HL-60 (cell line): ENCODE measurements around the gene DUSP6.

Experiments
- DNase-seq, 2 experiments: peaks; one replicate each; pipeline ENCODE4 v3.0.0-alpha.2; 2010 to 2020; ENCODE audit warnings: low read depth in 1 of 2, low spot score in 1 of 2
- H3K27ac ChIP-seq: fragments of 250-450 bp; sonication (Bioruptor Pico); replicated peaks from 2 replicates; pipeline ENCODE4 v1.5.1; 2020; ENCODE audit warnings: mild to moderate bottlenecking, moderate library complexity
- H3K27me3 ChIP-seq: fragments of 250-450 bp; sonication (Bioruptor Pico); 2 replicates; pipeline ENCODE4 v1.5.1; 2021; ENCODE audit warnings: mild to moderate bottlenecking, moderate library complexity; ENCODE audit not compliant: insufficient read depth, poor library complexity, severe bottlenecking
- H3K4me3 ChIP-seq: replicated peaks from 2 replicates; pipeline ENCODE4 v1.5.1; 2011; ENCODE audit warnings: mild to moderate bottlenecking, control low read depth, low read length; ENCODE audit not compliant: insufficient read depth
- GABPA ChIP-seq: IDR thresholded peaks from 2 replicates; pipeline ENCODE4 v1.6.1; 2012; ENCODE audit warnings: low read depth
- POLR2AphosphoS5 ChIP-seq: IDR thresholded peaks from 2 replicates; pipeline ENCODE4 v1.6.1; 2012; ENCODE audit warnings: low read depth
- SPI1 ChIP-seq: IDR thresholded peaks from 2 replicates; pipeline ENCODE4 v1.6.1; 2012; ENCODE audit warnings: low read depth, mild to moderate bottlenecking, borderline replicate concordance
- TF ChIP-seq, protein P1 (sequence below): IDR thresholded peaks from 2 replicates; pipeline ENCODE4 v1.6.1; 2012; ENCODE audit warnings: low read depth; ENCODE audit not compliant: insufficient replicate concordance
- TF ChIP-seq, protein P2 (sequence below): IDR thresholded peaks from one replicate; pipeline ENCODE4 v1.5.1; 2011; ENCODE audit warnings: low read length, control low read depth, inconsistent platforms; ENCODE audit not compliant: insufficient read depth

DUSP6 gene

DNA sequence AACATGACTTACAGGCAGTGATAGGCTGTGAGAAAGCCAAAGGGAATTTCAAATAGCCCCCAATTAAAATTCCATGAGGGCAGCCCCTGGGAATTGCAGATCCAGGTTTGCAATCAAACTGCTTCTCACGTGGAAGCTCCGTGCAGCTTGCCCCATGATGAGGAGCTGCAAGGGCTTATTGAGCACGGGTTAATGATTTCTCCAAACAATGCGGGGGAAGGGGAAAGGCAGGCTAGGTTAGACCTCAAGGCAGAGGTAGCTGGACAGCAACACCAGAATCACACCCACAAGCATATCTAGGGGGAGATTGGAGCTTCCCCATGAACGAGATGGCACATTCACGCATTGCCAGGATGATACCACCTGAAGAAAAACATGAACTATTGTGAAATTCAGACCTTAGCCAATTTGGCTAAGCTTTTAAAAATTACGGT, 5.0 kb upstream of the DUSP6 start:
- TF ChIP-seq, protein P1, sequence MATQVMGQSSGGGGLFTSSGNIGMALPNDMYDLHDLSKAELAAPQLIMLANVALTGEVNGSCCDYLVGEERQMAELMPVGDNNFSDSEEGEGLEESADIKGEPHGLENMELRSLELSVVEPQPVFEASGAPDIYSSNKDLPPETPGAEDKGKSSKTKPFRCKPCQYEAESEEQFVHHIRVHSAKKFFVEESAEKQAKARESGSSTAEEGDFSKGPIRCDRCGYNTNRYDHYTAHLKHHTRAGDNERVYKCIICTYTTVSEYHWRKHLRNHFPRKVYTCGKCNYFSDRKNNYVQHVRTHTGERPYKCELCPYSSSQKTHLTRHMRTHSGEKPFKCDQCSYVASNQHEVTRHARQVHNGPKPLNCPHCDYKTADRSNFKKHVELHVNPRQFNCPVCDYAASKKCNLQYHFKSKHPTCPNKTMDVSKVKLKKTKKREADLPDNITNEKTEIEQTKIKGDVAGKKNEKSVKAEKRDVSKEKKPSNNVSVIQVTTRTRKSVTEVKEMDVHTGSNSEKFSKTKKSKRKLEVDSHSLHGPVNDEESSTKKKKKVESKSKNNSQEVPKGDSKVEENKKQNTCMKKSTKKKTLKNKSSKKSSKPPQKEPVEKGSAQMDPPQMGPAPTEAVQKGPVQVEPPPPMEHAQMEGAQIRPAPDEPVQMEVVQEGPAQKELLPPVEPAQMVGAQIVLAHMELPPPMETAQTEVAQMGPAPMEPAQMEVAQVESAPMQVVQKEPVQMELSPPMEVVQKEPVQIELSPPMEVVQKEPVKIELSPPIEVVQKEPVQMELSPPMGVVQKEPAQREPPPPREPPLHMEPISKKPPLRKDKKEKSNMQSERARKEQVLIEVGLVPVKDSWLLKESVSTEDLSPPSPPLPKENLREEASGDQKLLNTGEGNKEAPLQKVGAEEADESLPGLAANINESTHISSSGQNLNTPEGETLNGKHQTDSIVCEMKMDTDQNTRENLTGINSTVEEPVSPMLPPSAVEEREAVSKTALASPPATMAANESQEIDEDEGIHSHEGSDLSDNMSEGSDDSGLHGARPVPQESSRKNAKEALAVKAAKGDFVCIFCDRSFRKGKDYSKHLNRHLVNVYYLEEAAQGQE = no peak
- Histone ChIP-seq H3K27ac (no peak overlapping the region), H3K4me3 (no peak overlapping the region), H3K27me3 (no peaks in the 10 kb centered on the region)
- DNase-seq = no peak

DNA sequence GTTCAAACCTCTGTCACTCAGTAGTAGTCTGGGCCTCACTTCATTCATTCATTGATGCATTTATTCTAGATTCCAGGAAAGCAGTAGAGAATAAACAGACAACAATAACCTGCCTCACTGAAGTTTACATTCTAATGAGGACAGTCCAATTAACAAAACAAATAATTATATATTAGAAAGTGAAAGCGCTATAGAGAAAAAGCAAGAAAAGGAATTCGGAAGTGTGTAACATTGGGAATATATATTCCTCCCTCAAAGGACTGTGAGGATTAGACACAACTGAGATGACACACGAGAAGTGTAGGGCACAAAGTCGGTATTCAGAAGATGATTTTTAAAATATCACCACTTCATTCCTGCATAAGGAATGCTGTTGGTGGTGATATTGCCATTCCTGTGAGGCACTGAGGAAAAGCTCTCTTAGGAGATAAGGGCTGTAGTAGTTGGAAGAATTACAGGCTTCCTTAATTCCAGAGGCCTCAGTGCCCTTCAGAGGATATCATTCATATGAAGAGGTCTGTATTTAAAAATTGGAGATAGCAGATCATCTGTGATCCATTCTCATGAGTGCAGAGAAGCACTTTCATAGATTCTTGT, 3.9 kb upstream of the DUSP6 start:
- H3K27me3 ChIP-seq = no peaks in the 10 kb centered on the region
- TF ChIP-seq SPI1 (no peak), POLR2AphosphoS5 (no peak)
- TF ChIP-seq, protein P1 = no peak
- no peak overlapping the region for H3K4me3 ChIP-seq
- no peak for DNase-seq
- H3K27ac ChIP-seq = no peak overlapping the region

DNA sequence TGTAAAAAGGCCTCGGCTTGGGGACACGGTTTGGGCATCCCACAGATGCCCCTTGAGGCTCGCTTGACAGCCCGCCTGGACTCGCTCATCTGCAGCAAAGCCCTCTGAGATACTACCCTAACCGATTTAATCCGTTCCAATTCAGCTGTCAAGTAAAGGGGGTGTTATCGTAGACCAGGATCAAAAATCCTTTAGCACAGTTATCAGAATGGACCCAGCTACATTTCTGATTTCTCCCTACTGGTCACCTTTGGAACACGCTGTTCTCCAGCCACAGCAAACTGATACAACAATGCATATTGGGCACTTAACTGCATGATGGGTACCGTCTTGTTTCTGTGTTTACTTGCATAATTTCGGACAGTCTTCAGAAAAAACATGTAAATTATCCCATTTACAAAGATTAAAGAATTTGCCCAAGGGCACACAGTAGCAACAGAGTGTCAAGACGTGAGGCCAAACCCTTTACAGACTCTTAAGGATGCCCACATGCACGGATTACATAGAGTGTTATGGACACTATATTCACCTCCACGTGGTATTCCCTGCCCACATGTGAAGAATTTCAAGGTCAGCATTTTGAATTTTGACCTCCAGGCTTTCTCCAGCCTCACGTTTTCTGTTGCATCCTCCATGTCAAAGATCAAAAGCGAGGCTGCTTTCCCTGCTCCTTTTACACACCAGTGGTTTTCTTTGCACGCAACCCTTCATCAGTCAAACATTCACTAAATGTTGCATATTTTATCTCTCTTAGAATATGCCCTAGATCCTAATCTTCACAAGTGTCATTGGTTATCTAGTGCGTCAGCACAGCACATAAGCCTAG, 3.2 kb upstream of the DUSP6 start:
- DNase-seq = no peak
- TF ChIP-seq POLR2AphosphoS5 (no peak), GABPA (no peak), SPI1 (no peak)
- TF ChIP-seq, protein P1 = no peak
- TF ChIP-seq, protein P2, sequence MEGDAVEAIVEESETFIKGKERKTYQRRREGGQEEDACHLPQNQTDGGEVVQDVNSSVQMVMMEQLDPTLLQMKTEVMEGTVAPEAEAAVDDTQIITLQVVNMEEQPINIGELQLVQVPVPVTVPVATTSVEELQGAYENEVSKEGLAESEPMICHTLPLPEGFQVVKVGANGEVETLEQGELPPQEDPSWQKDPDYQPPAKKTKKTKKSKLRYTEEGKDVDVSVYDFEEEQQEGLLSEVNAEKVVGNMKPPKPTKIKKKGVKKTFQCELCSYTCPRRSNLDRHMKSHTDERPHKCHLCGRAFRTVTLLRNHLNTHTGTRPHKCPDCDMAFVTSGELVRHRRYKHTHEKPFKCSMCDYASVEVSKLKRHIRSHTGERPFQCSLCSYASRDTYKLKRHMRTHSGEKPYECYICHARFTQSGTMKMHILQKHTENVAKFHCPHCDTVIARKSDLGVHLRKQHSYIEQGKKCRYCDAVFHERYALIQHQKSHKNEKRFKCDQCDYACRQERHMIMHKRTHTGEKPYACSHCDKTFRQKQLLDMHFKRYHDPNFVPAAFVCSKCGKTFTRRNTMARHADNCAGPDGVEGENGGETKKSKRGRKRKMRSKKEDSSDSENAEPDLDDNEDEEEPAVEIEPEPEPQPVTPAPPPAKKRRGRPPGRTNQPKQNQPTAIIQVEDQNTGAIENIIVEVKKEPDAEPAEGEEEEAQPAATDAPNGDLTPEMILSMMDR = no peak
- H3K27me3 ChIP-seq = no peaks in the 10 kb centered on the region
- H3K27ac ChIP-seq = no peak overlapping the region
- H3K4me3 ChIP-seq = no peak overlapping the region

DNA sequence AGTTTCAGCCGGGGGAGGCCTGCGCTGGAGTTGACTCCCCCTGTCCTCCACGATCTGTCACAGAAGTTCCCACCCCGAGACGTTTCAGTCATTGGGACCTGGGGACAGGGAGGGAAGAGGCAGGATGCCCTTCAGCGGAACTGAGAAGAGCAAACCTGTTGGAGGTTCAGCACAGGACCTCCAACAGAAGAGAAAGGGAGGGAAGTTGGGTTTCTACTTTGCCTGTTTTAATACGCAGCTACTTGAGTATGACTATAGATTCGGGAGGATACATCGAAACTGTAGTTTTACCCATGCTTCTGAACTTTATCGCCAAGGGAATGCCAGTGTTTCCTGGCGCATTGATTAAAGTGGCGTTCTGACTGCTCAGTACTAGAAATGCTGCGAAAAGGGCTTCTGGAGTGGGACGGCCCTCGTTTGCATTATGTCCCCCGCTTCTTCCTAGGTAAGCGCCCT, 2.3 kb upstream of the DUSP6 start:
- peak overlapping the region; percentile 56 for H3K4me3 ChIP-seq
- no peaks in the 10 kb centered on the region for H3K27me3 ChIP-seq
- peak in 1 of 2 experiments; percentile 28 for DNase-seq
- TF ChIP-seq SPI1 = peak; percentile 42; the same call in 1 of the 2 replicates
- TF ChIP-seq, protein P1 = no peak
- peak overlapping the region; percentile 93 for H3K27ac ChIP-seq
